Suprapubic skin (tissue), 4 donors: ENCODE results near the gene CRY1. TPM values are rescaled to one million over a fixed set of nuclear protein-coding genes. Genes with fewer than 3 reads are reported as not detected.

Experiments
- DNase-seq, 2 donors: peaks; one replicate each; pipeline ENCODE4 v3.0.0-alpha.2; 2019; ENCODE audit warnings: low spot score in 2 of 2
- H3K27ac ChIP-seq: fragments of 200-600 bp; sonication (generic); one replicate; pipeline ENCODE4 v1.5.1; 2019
- H3K27me3 ChIP-seq: fragments of 200-600 bp; sonication (generic); one replicate; pipeline ENCODE4 v1.5.1; 2019
- H3K36me3 ChIP-seq: fragments of 200-600 bp; sonication (generic); one replicate; pipeline ENCODE4 v1.5.1; 2019
- H3K4me1 ChIP-seq: fragments of 200-600 bp; sonication (generic); one replicate; pipeline ENCODE4 v1.5.1; 2019
- H3K4me3 ChIP-seq: fragments of 200-600 bp; sonication (generic); one replicate; pipeline ENCODE4 v1.5.1; 2019; ENCODE audit warnings: mild to moderate bottlenecking
- H3K9me3 ChIP-seq: fragments of 200-600 bp; sonication (generic); one replicate; pipeline ENCODE4 v1.5.1; 2019
- CTCF ChIP-seq, 2 donors: fragments of 200-600 bp in 1 of 2; fragments of 450-650 bp in 1 of 2; sonication (generic) in 1 of 2; IDR thresholded peaks; one replicate each; pipeline ENCODE4 v1.5.1; 2016 to 2019; ENCODE audit warnings: antibody characterized with exemption in 2 of 2, mild to moderate bottlenecking in 1 of 2, moderate library complexity in 1 of 2
- EP300 ChIP-seq: sonication (generic); formaldehyde crosslinking; IDR thresholded peaks from one replicate; pipeline ENCODE4 v1.6.1; 2017; ENCODE audit warnings: antibody characterized with exemption
- POLR2A ChIP-seq, 2 donors: fragments of 450-650 bp; IDR thresholded peaks; one replicate each; pipeline ENCODE4 v1.6.1; 2017; ENCODE audit warnings: antibody characterized with exemption in 2 of 2, mild to moderate bottlenecking in 2 of 2, moderate library complexity in 2 of 2
- POLR2AphosphoS5 ChIP-seq, 3 donors: sonication (generic); formaldehyde crosslinking; IDR thresholded peaks; one replicate each; pipeline ENCODE4 v1.6.1; 2017; ENCODE audit warnings: antibody characterized with exemption in 3 of 3
- WGBS: methylation state at CpG from one replicate; pipeline ENCODE4 v1.1.5; 2018; 5-methylcytosine and 5-hydroxymethylcytosine counted together
- total RNA-seq, 4 donors: library from RNA; depleted of rRNA; stranded (reverse); fragments of >200 nt; gene quantifications; one replicate each; pipeline ENCODE4 v1.1.0, GENCODE V29; 2016

The CRY1 gene
- total RNA-seq, 4 donors from 2014 or later = 18.1 to 37.2 (median 35.0) TPM

- no peak overlapping the region for H3K27ac ChIP-seq
- no peak for DNase-seq
- no peaks in the 10 kb centered on the region for H3K9me3 ChIP-seq
- peaks cover 8% of the 10 kb centered on the region for H3K36me3 ChIP-seq
- H3K27me3 ChIP-seq = no peaks in the 10 kb centered on the region
- no peak overlapping the region for H3K4me3 ChIP-seq
- no peaks in the 10 kb centered on the region for H3K4me1 ChIP-seq
- WGBS = 40% methylated on average over 2 of the region's 2 CpGs
- no peak for TF ChIP-seq POLR2A (IDR thresholded peaks at IDR 0.05)
- TF ChIP-seq CTCF (IDR thresholded peaks at IDR 0.05) = no peak
- no peak for TF ChIP-seq POLR2AphosphoS5 (IDR thresholded peaks at IDR 0.05)
- no peak for TF ChIP-seq EP300
Measured at GRCh38 chr12:106994579-106995220, 98.6 kb downstream of the CRY1 start.

GRCh38 chr12:106987846-106988245 lies 105.5 kb downstream of the CRY1 start:
- H3K27ac ChIP-seq = peak overlapping the region; percentile 92
- H3K9me3 ChIP-seq = no peaks in the 10 kb centered on the region
- H3K27me3 ChIP-seq = no peaks in the 10 kb centered on the region
- TF ChIP-seq EP300 = no peak
- no peak for TF ChIP-seq CTCF (IDR thresholded peaks at IDR 0.05)
- no peak for TF ChIP-seq POLR2A (IDR thresholded peaks at IDR 0.05)
- TF ChIP-seq POLR2AphosphoS5 (IDR thresholded peaks at IDR 0.05) = no peak
- 51% methylated on average over 6 of the region's 6 CpGs for WGBS
- no peak for DNase-seq
- peaks cover 28% of the 10 kb centered on the region for H3K4me1 ChIP-seq
- peaks cover 7% of the 10 kb centered on the region for H3K36me3 ChIP-seq
- H3K4me3 ChIP-seq = peak overlapping the region; percentile 75

GRCh38 chr12:106986625-106987389 lies 106.5 kb downstream of the CRY1 start, which contains the start of gene MTERF2:
TSS of gene MTERF2 (minus strand) at chr12:106987146. CDS start at chr12:106978714, 8,432 bp downstream.
- under 1% methylated on average over 43 of the region's 50 CpGs for WGBS
- H3K27ac ChIP-seq = peak within 1 kb of the TSS; percentile 92
- H3K27me3 ChIP-seq = no peaks in the 10 kb centered on the region
- peak; percentile 96 for DNase-seq
- TF ChIP-seq POLR2AphosphoS5 (IDR thresholded peaks at IDR 0.05) (peak in 2 of 3 donors; percentile 7 to 57), EP300 (no peak), POLR2A (IDR thresholded peaks at IDR 0.05) (peak in 1 of 2 donors; percentile 74)
- H3K4me1 ChIP-seq = peaks cover 32% of the 10 kb centered on the region
- peaks cover 7% of the 10 kb centered on the region for H3K36me3 ChIP-seq
- H3K9me3 ChIP-seq = no peaks in the 10 kb centered on the region
- peak within 1 kb of the TSS; percentile 75 for H3K4me3 ChIP-seq

GRCh38 chr12:106986135-106986534 lies 107.2 kb downstream of the CRY1 start:
- peaks cover 36% of the 10 kb centered on the region for H3K4me1 ChIP-seq
- TF ChIP-seq POLR2AphosphoS5 (IDR thresholded peaks at IDR 0.05) = no peak
- TF ChIP-seq EP300 = no peak
- TF ChIP-seq CTCF (IDR thresholded peaks at IDR 0.05) = no peak
- TF ChIP-seq POLR2A (IDR thresholded peaks at IDR 0.05) = no peak
- DNase-seq = no peak
- peak overlapping the region; percentile 75 for H3K4me3 ChIP-seq
- no peaks in the 10 kb centered on the region for H3K27me3 ChIP-seq
- 18% methylated on average over 4 of the region's 4 CpGs for WGBS
- H3K9me3 ChIP-seq = no peaks in the 10 kb centered on the region
- H3K27ac ChIP-seq = peak overlapping the region; percentile 92
- H3K36me3 ChIP-seq = peaks cover 7% of the 10 kb centered on the region

- WGBS = 86% methylated on average over 5 of the region's 5 CpGs
- Histone ChIP-seq H3K4me1 (peaks cover 36% of the 10 kb centered on the region), H3K27me3 (no peaks in the 10 kb centered on the region), H3K9me3 (no peaks in the 10 kb centered on the region), H3K27ac (no peak overlapping the region), H3K4me3 (peak overlapping the region; percentile 75), H3K36me3 (peaks cover 7% of the 10 kb centered on the region)
- DNase-seq = no peak
- TF ChIP-seq POLR2AphosphoS5 (IDR thresholded peaks at IDR 0.05) = no peak
- TF ChIP-seq POLR2A (IDR thresholded peaks at IDR 0.05) = no peak
- no peak for TF ChIP-seq CTCF (IDR thresholded peaks at IDR 0.05)
- TF ChIP-seq EP300 = no peak
Measured at GRCh38 chr12:106985479-106985878, 107.9 kb downstream of the CRY1 start.
